Measurements from ENCODE around the gene SV2B.

SV2B gene

DNA sequence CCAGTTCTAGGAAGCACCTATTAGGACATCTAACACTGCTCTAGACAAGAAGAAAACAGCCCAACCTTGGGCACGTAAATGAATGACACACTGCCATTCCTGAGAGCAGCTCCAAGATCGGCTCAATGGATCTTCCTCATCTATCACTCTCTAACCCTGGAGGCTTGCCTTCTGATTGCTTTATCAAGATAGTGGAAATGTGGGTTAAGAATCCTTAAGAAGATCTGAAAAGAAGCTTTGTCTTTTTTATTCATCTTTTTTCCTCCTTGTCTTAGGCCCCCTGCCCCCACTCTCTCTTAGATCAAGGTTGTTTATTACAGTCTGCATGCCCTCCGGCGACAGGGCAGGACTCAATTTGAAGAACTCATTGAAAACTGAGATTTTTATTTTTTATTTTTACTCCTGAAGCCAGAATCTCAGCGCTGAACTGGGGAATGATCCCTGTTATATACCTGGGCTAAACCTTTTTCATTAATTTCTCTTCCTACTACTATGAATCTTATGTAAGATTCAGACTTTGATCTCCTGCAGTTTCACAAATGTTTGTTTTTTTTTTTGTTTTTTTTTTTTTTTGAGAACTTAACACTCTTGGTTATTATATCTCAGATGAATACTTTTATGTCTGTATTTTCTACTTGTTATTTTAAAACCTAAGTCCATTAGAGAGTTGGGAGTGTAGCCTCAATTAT lies 219.5 kb downstream of the SV2B start:
- no peak for TF ChIP-seq TAF1 (IDR thresholded peaks at IDR 0.05; ENCODE audit: borderline replicate concordance, insufficient read depth, low read length)
- no peak for TF ChIP-seq POLR2AphosphoS5 (IDR thresholded peaks at IDR 0.05; ENCODE audit: low read depth, low read length)

DNA sequence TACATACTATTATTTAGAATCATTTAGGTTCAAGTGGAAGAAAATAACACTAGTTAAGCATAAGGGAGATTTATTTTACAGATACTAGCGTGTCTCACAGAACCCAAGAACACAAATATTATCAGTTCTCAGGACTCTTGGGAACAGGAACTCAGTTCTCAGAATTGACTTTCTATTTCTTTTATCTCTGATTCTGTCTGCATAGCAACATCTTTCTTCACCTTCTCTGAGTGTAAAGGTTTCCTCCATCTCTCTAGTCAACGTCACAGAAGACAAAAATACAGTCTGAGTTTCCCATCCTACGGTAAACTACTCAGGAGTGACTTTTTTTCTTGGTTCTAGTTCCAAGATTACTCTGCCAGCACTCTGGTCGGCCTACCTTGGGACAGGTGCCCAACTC lies 220.0 kb downstream of the SV2B start:
- TF ChIP-seq SIN3A (IDR thresholded peaks at IDR 0.05; ENCODE audit: borderline replicate concordance, insufficient read depth, low read length), result no peak
- no peak for TF ChIP-seq FOXP2 (optimal IDR thresholded peaks at IDR 0.05; ENCODE audit: borderline replicate concordance, extremely low read depth, extremely low read length, insufficient read depth)
- TF ChIP-seq, protein P1, sequence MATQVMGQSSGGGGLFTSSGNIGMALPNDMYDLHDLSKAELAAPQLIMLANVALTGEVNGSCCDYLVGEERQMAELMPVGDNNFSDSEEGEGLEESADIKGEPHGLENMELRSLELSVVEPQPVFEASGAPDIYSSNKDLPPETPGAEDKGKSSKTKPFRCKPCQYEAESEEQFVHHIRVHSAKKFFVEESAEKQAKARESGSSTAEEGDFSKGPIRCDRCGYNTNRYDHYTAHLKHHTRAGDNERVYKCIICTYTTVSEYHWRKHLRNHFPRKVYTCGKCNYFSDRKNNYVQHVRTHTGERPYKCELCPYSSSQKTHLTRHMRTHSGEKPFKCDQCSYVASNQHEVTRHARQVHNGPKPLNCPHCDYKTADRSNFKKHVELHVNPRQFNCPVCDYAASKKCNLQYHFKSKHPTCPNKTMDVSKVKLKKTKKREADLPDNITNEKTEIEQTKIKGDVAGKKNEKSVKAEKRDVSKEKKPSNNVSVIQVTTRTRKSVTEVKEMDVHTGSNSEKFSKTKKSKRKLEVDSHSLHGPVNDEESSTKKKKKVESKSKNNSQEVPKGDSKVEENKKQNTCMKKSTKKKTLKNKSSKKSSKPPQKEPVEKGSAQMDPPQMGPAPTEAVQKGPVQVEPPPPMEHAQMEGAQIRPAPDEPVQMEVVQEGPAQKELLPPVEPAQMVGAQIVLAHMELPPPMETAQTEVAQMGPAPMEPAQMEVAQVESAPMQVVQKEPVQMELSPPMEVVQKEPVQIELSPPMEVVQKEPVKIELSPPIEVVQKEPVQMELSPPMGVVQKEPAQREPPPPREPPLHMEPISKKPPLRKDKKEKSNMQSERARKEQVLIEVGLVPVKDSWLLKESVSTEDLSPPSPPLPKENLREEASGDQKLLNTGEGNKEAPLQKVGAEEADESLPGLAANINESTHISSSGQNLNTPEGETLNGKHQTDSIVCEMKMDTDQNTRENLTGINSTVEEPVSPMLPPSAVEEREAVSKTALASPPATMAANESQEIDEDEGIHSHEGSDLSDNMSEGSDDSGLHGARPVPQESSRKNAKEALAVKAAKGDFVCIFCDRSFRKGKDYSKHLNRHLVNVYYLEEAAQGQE (IDR thresholded peaks at IDR 0.05; ENCODE audit: insufficient read depth in 1 of 2, low read depth in 2 of 2, low read length in 2 of 2), result no peak
- TF ChIP-seq POLR2AphosphoS5 (IDR thresholded peaks at IDR 0.05; ENCODE audit: low read depth, low read length), result no peak
- no peak for TF ChIP-seq TAF1 (IDR thresholded peaks at IDR 0.05; ENCODE audit: borderline replicate concordance, insufficient read depth, low read length)

DNA sequence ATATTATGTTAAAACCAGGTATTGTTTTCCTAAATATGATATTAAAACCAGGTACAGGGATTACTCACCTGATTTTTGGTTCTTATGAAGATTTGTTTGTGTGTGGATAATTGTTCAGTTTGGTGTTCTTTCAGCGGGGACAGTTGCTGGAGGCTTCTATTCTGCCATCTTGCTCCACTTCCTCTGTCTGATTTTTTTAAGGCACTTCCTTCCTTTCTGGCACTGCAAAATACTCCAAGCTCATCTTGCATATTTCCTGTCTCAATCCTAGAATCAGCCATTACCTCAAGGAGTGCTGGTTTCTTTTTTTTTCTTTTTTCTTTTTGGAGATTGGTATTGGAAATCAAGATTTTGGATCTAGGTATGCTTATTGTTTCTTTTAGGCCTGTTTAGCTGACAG lies 229.9 kb downstream of the SV2B start:
- no peak for TF ChIP-seq FOXP2 (optimal IDR thresholded peaks at IDR 0.05; ENCODE audit: borderline replicate concordance, extremely low read depth, extremely low read length, insufficient read depth)
- TF ChIP-seq, protein P1 (IDR thresholded peaks at IDR 0.05; ENCODE audit: insufficient read depth in 1 of 2, low read depth in 2 of 2, low read length in 2 of 2), result no peak
- no peak for TF ChIP-seq TAF1 (IDR thresholded peaks at IDR 0.05; ENCODE audit: borderline replicate concordance, insufficient read depth, low read length)
- no peak for TF ChIP-seq POLR2AphosphoS5 (IDR thresholded peaks at IDR 0.05; ENCODE audit: low read depth, low read length)
- no peak for TF ChIP-seq SIN3A (IDR thresholded peaks at IDR 0.05; ENCODE audit: borderline replicate concordance, insufficient read depth, low read length)

DNA sequence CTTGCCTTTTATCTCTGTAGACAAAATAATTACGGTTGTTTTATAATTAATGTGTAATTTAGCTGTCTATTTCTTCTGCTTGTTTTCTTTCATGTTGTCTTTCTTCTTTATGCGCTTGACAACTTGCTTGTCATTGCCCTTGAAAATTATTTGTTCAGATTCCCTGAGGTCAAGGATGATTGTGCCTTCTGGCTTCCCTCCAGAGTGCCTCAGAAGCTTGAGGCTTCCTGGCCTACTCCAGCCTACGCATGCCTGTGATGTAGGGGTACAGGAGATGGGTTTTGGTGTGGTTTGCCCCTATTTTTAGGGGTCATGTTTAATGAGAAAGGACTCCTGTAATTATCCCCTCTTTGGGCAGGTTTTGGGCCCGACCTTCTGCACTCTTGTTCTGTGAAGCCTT lies 231.5 kb downstream of the SV2B start:
- TF ChIP-seq, protein P1 (IDR thresholded peaks at IDR 0.05; ENCODE audit: insufficient read depth in 1 of 2, low read depth in 2 of 2, low read length in 2 of 2), result no peak
- TF ChIP-seq FOXP2 (optimal IDR thresholded peaks at IDR 0.05; ENCODE audit: borderline replicate concordance, extremely low read depth, extremely low read length, insufficient read depth) (no peak), TAF1 (IDR thresholded peaks at IDR 0.05; ENCODE audit: borderline replicate concordance, insufficient read depth, low read length) (no peak), SIN3A (IDR thresholded peaks at IDR 0.05; ENCODE audit: borderline replicate concordance, insufficient read depth, low read length) (no peak), POLR2AphosphoS5 (IDR thresholded peaks at IDR 0.05; ENCODE audit: low read depth, low read length) (no peak)

DNA sequence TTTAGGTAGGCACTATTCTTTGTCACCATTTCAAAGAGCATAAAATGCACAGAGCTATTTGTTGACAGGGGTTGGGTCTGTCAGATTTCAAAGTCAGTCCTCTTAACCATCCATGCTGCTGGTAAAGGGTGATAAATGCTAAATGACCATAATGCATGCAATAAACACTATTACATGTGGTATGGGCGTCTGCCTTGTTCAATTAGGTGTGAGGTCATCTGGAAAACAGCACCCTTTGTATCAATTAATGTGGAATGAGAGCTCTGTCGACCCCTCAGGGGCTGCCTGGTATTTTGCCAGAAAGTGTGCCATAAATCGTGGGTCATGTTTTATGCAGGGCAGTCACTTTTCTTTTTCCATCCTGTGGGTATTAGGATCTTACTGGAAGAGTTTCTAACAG lies 235.6 kb downstream of the SV2B start:
- TF ChIP-seq FOXP2 (optimal IDR thresholded peaks at IDR 0.05; ENCODE audit: borderline replicate concordance, extremely low read depth, extremely low read length, insufficient read depth), result no peak
- TF ChIP-seq, protein P1 (IDR thresholded peaks at IDR 0.05; ENCODE audit: insufficient read depth in 1 of 2, low read depth in 2 of 2, low read length in 2 of 2), result no peak
- no peak for TF ChIP-seq TAF1 (IDR thresholded peaks at IDR 0.05; ENCODE audit: borderline replicate concordance, insufficient read depth, low read length)
- TF ChIP-seq SIN3A (IDR thresholded peaks at IDR 0.05; ENCODE audit: borderline replicate concordance, insufficient read depth, low read length), result no peak
- no peak for TF ChIP-seq POLR2AphosphoS5 (IDR thresholded peaks at IDR 0.05; ENCODE audit: low read depth, low read length)

Measured in PFSK-1 (cell line).